ENCODE data around the gene ERI3. TPM values are rescaled to one million over a fixed set of nuclear protein-coding genes. Genes with fewer than 3 reads are reported as not detected.

ERI3 gene
- total and polyA plus RNA-seq, 10 of the 15 experiments (the other 5 are each of a cell fraction or from before 2014, with no cell fraction given): 20.6 to 90.4 (median 41.2) TPM

- Histone ChIP-seq H3K4me3 (no peak overlapping the region), H3K9me3 (replicated peaks; ENCODE audit: control insufficient read depth, insufficient read depth, low read length) (no peaks in the 10 kb centered on the region), H3K4me1 (ENCODE audit: control insufficient read depth, insufficient read depth, low read length) (no peaks in the 10 kb centered on the region), H3K79me2 (ENCODE audit: control insufficient read depth, insufficient read depth, low read length) (no peaks in the 10 kb centered on the region), H3K9ac (ENCODE audit: control insufficient read depth, insufficient read depth, low read length) (no peak overlapping the region), H3K27ac (ENCODE audit: control insufficient read depth, insufficient read depth) (no peak overlapping the region), H3K36me3 (ENCODE audit: control insufficient read depth in 2 of 2, insufficient read depth in 2 of 2, low read length in 1 of 2) (no peaks in the 10 kb centered on the region; a peak in 1 of 4 replicates), H3K4me2 (ENCODE audit: control insufficient read depth, insufficient read depth) (no peak overlapping the region), H2AFZ (ENCODE audit: control insufficient read depth, low read depth, low read length) (no peak overlapping the region), H3K27me3 (replicated peaks in 1 of 2; ENCODE audit: control insufficient read depth in 2 of 2, insufficient read depth in 2 of 2, low read length in 1 of 2) (no peaks in the 10 kb centered on the region), H4K20me1 (ENCODE audit: control insufficient read depth, insufficient read depth) (no peaks in the 10 kb centered on the region; the same call in 1 of the 2 replicates)
- WGBS (ENCODE audit: insufficient coverage, insufficient replicate concordance, low lambda C conversion rate, missing lambda C conversion rate): 93% methylated on average over 9 of the region's 9 CpGs
- ATAC-seq (no peak), DNase-seq (ENCODE audit: low read depth, low spot score) (no peak), FAIRE-seq (no peak)
- intact Hi-C loops (cut with micrococcal nuclease; ENCODE audit: unreplicated experiment) (no loop called here), in situ Hi-C loops (cut with MboI) (no loop called here)
- CTCF ChIA-PET: interaction anchor here (1.1 to 1.5 kb wide), 2 partner anchors 8 to 9 kb away, joined by 3 to 4 read pairs; no protein-coding TSS in a partner anchor
- no TSS peak for BruUV-seq (replicated peaks)
- TF ChIP-seq MLLT1 (IDR thresholded peaks at IDR 0.05) (no peak), PRDM15 (CRISPR knock-in tag; IDR thresholded peaks at IDR 0.05) (no peak), IRF5 (IDR thresholded peaks at IDR 0.05; ENCODE audit: borderline replicate concordance) (no peak), ATF2 (IDR thresholded peaks at IDR 0.05; ENCODE audit: low read length) (no peak), ESRRA (IDR thresholded peaks at IDR 0.05; ENCODE audit: low read length) (no peak), CHD2 (IDR thresholded peaks at IDR 0.05; ENCODE audit: borderline replicate concordance, low read depth, low read length) (no peak), ZNF622 (IDR thresholded peaks at IDR 0.05) (no peak), ZNF274 (IDR thresholded peaks at IDR 0.05; ENCODE audit: insufficient read depth, insufficient read length) (no peak), CBFB (IDR thresholded peaks at IDR 0.05; ENCODE audit: low read depth) (no peak), JUND (IDR thresholded peaks at IDR 0.05; ENCODE audit: low read depth, low read length) (no peak), HDAC6 (IDR thresholded peaks at IDR 0.05; ENCODE audit: unreplicated experiment) (no peak), BACH1 (IDR thresholded peaks at IDR 0.05; ENCODE audit: borderline replicate concordance) (no peak), ELK1 (IDR thresholded peaks at IDR 0.05; ENCODE audit: low read depth, low read length) (no peak), CREM (IDR thresholded peaks at IDR 0.05; ENCODE audit: low read depth) (no peak)
- RAD21 ChIA-PET (ENCODE audit: unreplicated experiment): no interaction called here
- SMC1A ChIA-PET (ENCODE audit: uncharacterized antibody, unreplicated experiment): interaction anchor here (0.5 kb wide), 1 partner anchor 237 kb away, joined by 3 read pairs; no protein-coding TSS in a partner anchor
- POLR2A ChIA-PET: interaction anchor here (0.6 kb wide), 1 partner anchor 15 kb away, joined by 3 read pairs; no protein-coding TSS in a partner anchor
Measured at GRCh38 chr1:44263568-44264450, 91.2 kb downstream of the ERI3 start.

Measured in GM12878 (cell line).